HL-60 (cell line): ENCODE measurements around the gene MACROD1.

ENCODE experiments used
- GABPA ChIP-seq: IDR thresholded peaks from 2 replicates; pipeline ENCODE4 v1.6.1; 2012; ENCODE audit warnings: low read depth
- TF ChIP-seq, protein P1 (sequence below): IDR thresholded peaks from one replicate; pipeline ENCODE4 v1.5.1; 2011; ENCODE audit warnings: low read length, control low read depth, inconsistent platforms; ENCODE audit not compliant: insufficient read depth

DNA sequence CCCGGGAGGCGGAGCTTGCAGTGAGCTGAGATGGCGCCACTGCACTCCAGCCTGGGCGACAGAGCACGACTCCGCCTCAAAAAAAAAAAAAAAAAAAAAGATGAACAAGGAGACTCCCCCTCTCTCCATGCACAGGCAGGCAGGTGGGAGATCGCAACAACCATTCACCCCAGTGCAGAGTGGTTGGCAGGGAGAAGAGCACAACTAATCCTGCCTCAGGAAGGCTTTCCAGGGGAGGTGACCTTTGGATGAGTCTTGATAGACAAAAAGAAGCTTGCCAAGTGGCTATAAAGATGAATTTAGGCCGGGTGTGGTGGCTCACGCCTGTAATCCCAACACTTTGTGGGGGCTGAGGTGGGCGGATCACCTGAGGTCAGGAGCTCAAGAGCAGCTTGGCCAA is 100.2 kb downstream of the MACROD1 start:
- TF ChIP-seq, protein P1, sequence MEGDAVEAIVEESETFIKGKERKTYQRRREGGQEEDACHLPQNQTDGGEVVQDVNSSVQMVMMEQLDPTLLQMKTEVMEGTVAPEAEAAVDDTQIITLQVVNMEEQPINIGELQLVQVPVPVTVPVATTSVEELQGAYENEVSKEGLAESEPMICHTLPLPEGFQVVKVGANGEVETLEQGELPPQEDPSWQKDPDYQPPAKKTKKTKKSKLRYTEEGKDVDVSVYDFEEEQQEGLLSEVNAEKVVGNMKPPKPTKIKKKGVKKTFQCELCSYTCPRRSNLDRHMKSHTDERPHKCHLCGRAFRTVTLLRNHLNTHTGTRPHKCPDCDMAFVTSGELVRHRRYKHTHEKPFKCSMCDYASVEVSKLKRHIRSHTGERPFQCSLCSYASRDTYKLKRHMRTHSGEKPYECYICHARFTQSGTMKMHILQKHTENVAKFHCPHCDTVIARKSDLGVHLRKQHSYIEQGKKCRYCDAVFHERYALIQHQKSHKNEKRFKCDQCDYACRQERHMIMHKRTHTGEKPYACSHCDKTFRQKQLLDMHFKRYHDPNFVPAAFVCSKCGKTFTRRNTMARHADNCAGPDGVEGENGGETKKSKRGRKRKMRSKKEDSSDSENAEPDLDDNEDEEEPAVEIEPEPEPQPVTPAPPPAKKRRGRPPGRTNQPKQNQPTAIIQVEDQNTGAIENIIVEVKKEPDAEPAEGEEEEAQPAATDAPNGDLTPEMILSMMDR, result no peak
- TF ChIP-seq GABPA, result no peak
